GM12878 (cell line): Measurements from ENCODE around the gene CD40LG. TPM values are rescaled to one million over a fixed set of nuclear protein-coding genes. Genes with fewer than 3 reads are reported as not detected.

ENCODE experiments used
- ATAC-seq: fragments of 200-7000 bp; cut with Tn5 transposase; 3 replicates; pipeline ENCODE4 v1.9.1; 2020; ENCODE audit warnings: mild to moderate bottlenecking, moderate library complexity
- BruUV-seq: library from RNA; stranded (reverse); fragments of 400-500 nt; replicated peaks from 2 replicates; lab custom pipeline; 2021; lab: Mats Ljungman, UMichigan
- CTCF ChIA-PET: fragments of 300-600 bp; sonication (Branson Sonifier 250); formaldehyde crosslinking; extraction: SDS; loops from one replicate; lab custom pipeline; 2021; ENCODE audit warnings: inconsistent platforms; lab: Yijun Ruan, JAX
- POLR2A ChIA-PET: fragments of 350-600 bp; formaldehyde crosslinking; extraction: SDS; loops from one replicate; lab custom pipeline; 2021; ENCODE audit warnings: inconsistent platforms; lab: Charles Lee
- RAD21 ChIA-PET: fragments of 300-600 bp; sonication (Branson Sonifier 250); formaldehyde crosslinking; loops from one replicate; lab custom pipeline; 2023; ENCODE audit warnings: antibody characterized with exemption; ENCODE audit not compliant: unreplicated experiment; lab: Charles Lee
- SMC1A ChIA-PET: fragments of 300-600 bp; sonication (Branson Sonifier 250); formaldehyde crosslinking; loops from one replicate; lab custom pipeline; 2023; ENCODE audit not compliant: unreplicated experiment, uncharacterized antibody; lab: Charles Lee
- DNase-seq: peaks from one replicate; pipeline ENCODE4 v3.0.0-alpha.2; 2011; ENCODE audit warnings: low read depth, low spot score
- FAIRE-seq: peaks from 3 replicates; lab custom pipeline; 2011; peaks lifted over from hg19 to GRCh38; lab: Jason Lieb, UNC
- H2AFZ ChIP-seq: 2 replicates; pipeline ENCODE4 v1.6.0; 2011; ENCODE audit warnings: low read depth, low read length, control low read depth; ENCODE audit not compliant: control insufficient read depth
- H3K27ac ChIP-seq: 2 replicates; pipeline ENCODE4 v1.5.1; 2011; ENCODE audit warnings: control low read depth; ENCODE audit not compliant: control insufficient read depth, insufficient read depth
- H3K27me3 ChIP-seq, 2 experiments: replicated peaks in 1 of 2; 2 replicates each; pipeline versions ENCODE4 v1.6.0 to v1.6.1; 2011; ENCODE audit warnings: low read length in 1 of 2; ENCODE audit not compliant: control insufficient read depth in 2 of 2, insufficient read depth in 2 of 2
- H3K36me3 ChIP-seq, 2 experiments: 2 replicates each; pipeline ENCODE4 v1.5.1; 2011; ENCODE audit warnings: low read length in 1 of 2; ENCODE audit not compliant: control insufficient read depth in 2 of 2, insufficient read depth in 2 of 2
- H3K4me1 ChIP-seq: 2 replicates; pipeline ENCODE4 v1.6.1; 2011; ENCODE audit warnings: mild to moderate bottlenecking, low read length, moderate library complexity, mixed read lengths; ENCODE audit not compliant: control insufficient read depth, insufficient read depth
- H3K4me2 ChIP-seq: 2 replicates; pipeline ENCODE4 v1.6.0; 2011; ENCODE audit warnings: control low read depth; ENCODE audit not compliant: control insufficient read depth, insufficient read depth
- H3K4me3 ChIP-seq: fragments of 200-600 bp; sonication (generic); 2 replicates; pipeline ENCODE4 v1.5.1; 2016
- H3K79me2 ChIP-seq: 2 replicates; pipeline ENCODE4 v1.6.0; 2011; ENCODE audit warnings: low read length; ENCODE audit not compliant: control insufficient read depth, insufficient read depth
- H3K9ac ChIP-seq: 2 replicates; pipeline ENCODE4 v1.8.0; 2011; ENCODE audit warnings: low read length, control low read depth, mixed read lengths; ENCODE audit not compliant: control insufficient read depth, insufficient read depth
- H3K9me3 ChIP-seq: replicated peaks from 3 replicates; pipeline ENCODE4 v1.5.1; 2011; ENCODE audit warnings: mild to moderate bottlenecking, low read length; ENCODE audit not compliant: control insufficient read depth, insufficient read depth
- H4K20me1 ChIP-seq: 2 replicates; pipeline ENCODE4 v1.6.0; 2011; ENCODE audit not compliant: control insufficient read depth, insufficient read depth
- ATF7 ChIP-seq: fragments of 450-650 bp; IDR thresholded peaks from 2 replicates; pipeline ENCODE4 v1.6.1; 2016; ENCODE audit warnings: low read depth, mild to moderate bottlenecking
- ESRRA ChIP-seq: IDR thresholded peaks from 2 replicates; pipeline ENCODE4 v1.6.1; 2012; ENCODE audit warnings: mild to moderate bottlenecking, low read length, improper control_type of control experiment
- GABPA ChIP-seq: IDR thresholded peaks from 2 replicates; pipeline ENCODE4 v1.6.1; 2014; ENCODE audit warnings: antibody characterized with exemption, low read depth, mild to moderate bottlenecking, inconsistent platforms
- HCFC1 ChIP-seq: fragments of 150-350 bp; IDR thresholded peaks from 2 replicates; pipeline ENCODE4 v1.6.1; 2014; ENCODE audit warnings: low read length
- IRF4 ChIP-seq: IDR thresholded peaks from 2 replicates; pipeline ENCODE4 v1.6.1; 2011; ENCODE audit warnings: low read depth, low read length
- JUNB ChIP-seq: IDR thresholded peaks from 2 replicates; pipeline ENCODE4 v1.6.1; 2016; ENCODE audit warnings: antibody characterized with exemption, mild to moderate bottlenecking
- KLF5 ChIP-seq: fragments of 450-650 bp; IDR thresholded peaks from 2 replicates; pipeline ENCODE4 v1.6.1; 2014; ENCODE audit warnings: mild to moderate bottlenecking; ENCODE audit not compliant: partially characterized antibody
- LARP7 ChIP-seq: fragments of 450-650 bp; IDR thresholded peaks from 2 replicates; pipeline ENCODE4 v1.6.1; 2017; ENCODE audit warnings: mild to moderate bottlenecking
- NFYA ChIP-seq: IDR thresholded peaks from 2 replicates; pipeline ENCODE4 v1.6.1; 2011; ENCODE audit warnings: low read depth, mild to moderate bottlenecking, low read length, improper control_type of control experiment, borderline replicate concordance
- NKRF ChIP-seq: fragments of 450-650 bp; conservative IDR thresholded peaks from 2 replicates; pipeline ENCODE4 v1.6.1; 2017; ENCODE audit warnings: mild to moderate bottlenecking, moderate library complexity
- NR2C1 ChIP-seq: fragments of 450-650 bp; IDR thresholded peaks from 2 replicates; pipeline ENCODE4 v1.6.1; 2017; ENCODE audit warnings: antibody characterized with exemption, mild to moderate bottlenecking, moderate library complexity
- PML ChIP-seq: IDR thresholded peaks from 2 replicates; pipeline ENCODE4 v1.6.1; 2012; ENCODE audit warnings: low read length, inconsistent platforms
- POLR2AphosphoS2 ChIP-seq: IDR thresholded peaks from 2 replicates; pipeline ENCODE4 v1.6.1; 2011; ENCODE audit warnings: low read depth, mild to moderate bottlenecking, low read length, improper control_type of control experiment, moderate library complexity
- POLR2AphosphoS5 ChIP-seq: IDR thresholded peaks from 2 replicates; pipeline ENCODE4 v1.6.1; 2011; ENCODE audit warnings: mild to moderate bottlenecking, low read length, inconsistent platforms
- RCOR1 ChIP-seq: conservative IDR thresholded peaks from 2 replicates; pipeline ENCODE4 v1.6.1; 2012; ENCODE audit warnings: low read depth, low read length, improper control_type of control experiment
- RFX5 ChIP-seq: IDR thresholded peaks from 2 replicates; pipeline ENCODE4 v1.6.1; 2011; ENCODE audit warnings: low read depth, low read length, improper control_type of control experiment
- ZNF592 ChIP-seq: fragments of 450-650 bp; IDR thresholded peaks from 2 replicates; pipeline ENCODE4 v1.6.1; 2017; ENCODE audit warnings: mild to moderate bottlenecking, moderate library complexity
- WGBS: methylation state at CpG from one replicate; pipeline ENCODE4 v1.1.6; 2016; ENCODE audit warnings: low lambda C conversion rate; ENCODE audit not compliant: insufficient replicate concordance, insufficient coverage; ENCODE audit errors: missing lambda C conversion rate; 5-methylcytosine and 5-hydroxymethylcytosine counted together
- in situ Hi-C: fragments of 300-500 bp; cut with MboI; formaldehyde crosslinking; loops from 9 replicates; pipeline ENCODE4 v1.14.3; 2018; ENCODE audit warnings: mixed read lengths
- intact Hi-C: fragments of 100-400 bp; cut with micrococcal nuclease; formaldehyde crosslinking; loops from one replicate; pipeline ENCODE4 v1.14.2; 2022; ENCODE audit not compliant: unreplicated experiment
- polyA plus RNA-seq, 11 experiments: library from polyadenylated mRNA; depleted of rRNA in 4 of 11; unstranded in 6 of 11; stranded (reverse) in 5 of 11; fragments of >200 nt; fragmentation: Nextera tagmentation in 4 of 11; fragmentation: Illumina TruSeq in 1 of 11; extraction: Ambion mirVana in 4 of 11; extraction: Trizol in 1 of 11; gene quantifications; 1 replicate in 1 of 11; 2 replicates in 10 of 11; pipeline versions ENCODE4 v1.2.1 to v1.2.3, GENCODE V29; 2011 to 2016; ENCODE audit warnings: inconsistent platforms in 2 of 11, missing spikeins in 2 of 11, low read depth in 1 of 11
- total RNA-seq, 4 experiments: library from RNA; depleted of rRNA in 3 of 4; stranded (reverse); fragments of >200 nt in 3 of 4; fragmentation: Illumina TruSeq in 1 of 4; extraction: Trizol in 1 of 4; gene quantifications; 2 replicates each; pipeline versions ENCODE4 v1.2.1 to v1.2.3, GENCODE V29; 2013 to 2021

The CD40LG gene
- total and polyA plus RNA-seq, 10 of the 15 experiments (the other 5 are each of a cell fraction or from before 2014, with no cell fraction given) = 0.04 to 0.21 (median 0.11) TPM; not detected in 6

- no peak for TF ChIP-seq NKRF
These were observed 24.6 kb upstream of the CD40LG start (continued) for GRCh38 chrX:136623396-136623795.

GRCh38 chrX:136625246-136625645, 22.7 kb upstream of the CD40LG start:
- in situ Hi-C loops = no loop called here
- TF ChIP-seq HCFC1 (no peak), RCOR1 (no peak), POLR2AphosphoS2 (no peak), ATF7 (no peak), NFYA (no peak), LARP7 (no peak), IRF4 (no peak), GABPA (no peak), ZNF592 (no peak), JUNB (no peak), POLR2AphosphoS5 (no peak), KLF5 (no peak), PML (no peak), RFX5 (no peak), ESRRA (no peak), NR2C1 (no peak)
- BruUV-seq = no TSS peak

More at GRCh38 chrX:136625246-136625645, 22.7 kb upstream of the CD40LG start:
- Histone ChIP-seq H3K4me2 (no peak overlapping the region), H3K27me3 (no peaks in the 10 kb centered on the region), H3K4me3 (no peak overlapping the region), H3K27ac (no peak overlapping the region), H3K36me3 (no peaks in the 10 kb centered on the region), H4K20me1 (no peaks in the 10 kb centered on the region), H2AFZ (no peak overlapping the region), H3K79me2 (no peaks in the 10 kb centered on the region), H3K9me3 (no peaks in the 10 kb centered on the region), H3K4me1 (peaks cover 10% of the 10 kb centered on the region), H3K9ac (no peak overlapping the region)
- ChIA-PET CTCF (interaction anchor here (1.4 kb wide), 2 partner anchors 47 to 70 kb away, joined by 4 read pairs; no protein-coding TSS in a partner anchor), POLR2A (interaction anchor here (1.1 kb wide), 1 partner anchor 8 kb away, joined by 4 read pairs; no protein-coding TSS in a partner anchor), RAD21 (interaction anchor here (1.1 kb wide), 1 partner anchor 10 kb away, joined by 8 read pairs; no protein-coding TSS in a partner anchor), SMC1A (interaction anchor here (1.1 to 3.7 kb wide), 3 partner anchors 7 to 16 kb away, joined by 3 to 24 read pairs (median 4); no protein-coding TSS in a partner anchor)
- DNase-seq = no peak
- no peak for ATAC-seq
- intact Hi-C loops = loop anchor here (5.0 kb wide), 1 partner anchor 47 kb away; no protein-coding TSS in a partner anchor
- 51% methylated on average over 2 of the region's 2 CpGs for WGBS
- FAIRE-seq = no peak
